Stimulated activated CD8-positive, alpha-beta memory T cell treated with anti-CD3 and anti-CD28 coated beads, Interleukin-4, amount 100 ng/mL, for 1 hour (primary cell): ENCODE measurements around the gene VAV3.

Experiments used
- DNase-seq, 2 donors: peaks; one replicate each; pipeline ENCODE4 v3.0.0-alpha.2; 2020; ENCODE audit warnings: low read depth in 2 of 2, low spot score in 1 of 2

VAV3 gene

GRCh38 chr1:107547363-107548155 is 417.4 kb downstream of the VAV3 start:
- no peak for DNase-seq

GRCh38 chr1:107546576-107546975 is 418.4 kb downstream of the VAV3 start:
- no peak for DNase-seq

- no peak for DNase-seq
Measured at GRCh38 chr1:107545879-107546278, 419.1 kb downstream of the VAV3 start.

GRCh38 chr1:107545056-107545577 is 419.9 kb downstream of the VAV3 start:
- DNase-seq: no peak

GRCh38 chr1:107544285-107544684 is 420.7 kb downstream of the VAV3 start:
- no peak for DNase-seq

- no peak for DNase-seq
Measured at GRCh38 chr1:107541412-107541811, 423.6 kb downstream of the VAV3 start.

- DNase-seq: no peak
Measured at GRCh38 chr1:107538502-107538901, 426.5 kb downstream of the VAV3 start.

- DNase-seq: no peak
Measured at GRCh38 chr1:107536266-107536665, 428.7 kb downstream of the VAV3 start.

GRCh38 chr1:107535091-107535490 is 429.9 kb downstream of the VAV3 start:
- no peak for DNase-seq

GRCh38 chr1:107534632-107535031 is 430.3 kb downstream of the VAV3 start:
- DNase-seq: no peak

GRCh38 chr1:107533436-107533835 is 431.5 kb downstream of the VAV3 start:
- no peak for DNase-seq

- no peak for DNase-seq
Measured at GRCh38 chr1:107532318-107532717, 432.7 kb downstream of the VAV3 start.

- DNase-seq: no peak
Measured at GRCh38 chr1:107531065-107531908, 433.7 kb downstream of the VAV3 start.

GRCh38 chr1:107530543-107530942 is 434.4 kb downstream of the VAV3 start:
- DNase-seq: no peak

GRCh38 chr1:107529511-107530149 is 435.4 kb downstream of the VAV3 start:
- no peak for DNase-seq

- DNase-seq: no peak
Measured at GRCh38 chr1:107526524-107527198, 438.3 kb downstream of the VAV3 start.

- DNase-seq: no peak
Measured at GRCh38 chr1:107525961-107526360, 439.0 kb downstream of the VAV3 start.

GRCh38 chr1:107525145-107525544 is 439.8 kb downstream of the VAV3 start:
- no peak for DNase-seq

- DNase-seq: no peak
Measured at GRCh38 chr1:107524301-107524700, 440.7 kb downstream of the VAV3 start.

- no peak for DNase-seq
Measured at GRCh38 chr1:107523736-107524135, 441.2 kb downstream of the VAV3 start.

GRCh38 chr1:107523061-107523460 is 441.9 kb downstream of the VAV3 start:
- no peak for DNase-seq
